Stimulated activated CD4-positive, alpha-beta T cell treated with anti-CD3 and anti-CD28 coated beads, Interleukin-12 subunit alpha, Interleukin-12 subunit beta, amount 100 ng/mL, for 4 hours (primary cell): Measurements from ENCODE around the gene TNFRSF1B.

Experiments used
- DNase-seq: peaks from one replicate; pipeline ENCODE4 v3.0.0-alpha.2; 2020

The TNFRSF1B gene

GRCh38 chr1:12142141-12142823, 24.5 kb upstream of the TNFRSF1B start:
- no peak for DNase-seq

GRCh38 chr1:12142891-12143630, 23.7 kb upstream of the TNFRSF1B start:
- no peak for DNase-seq

DNA sequence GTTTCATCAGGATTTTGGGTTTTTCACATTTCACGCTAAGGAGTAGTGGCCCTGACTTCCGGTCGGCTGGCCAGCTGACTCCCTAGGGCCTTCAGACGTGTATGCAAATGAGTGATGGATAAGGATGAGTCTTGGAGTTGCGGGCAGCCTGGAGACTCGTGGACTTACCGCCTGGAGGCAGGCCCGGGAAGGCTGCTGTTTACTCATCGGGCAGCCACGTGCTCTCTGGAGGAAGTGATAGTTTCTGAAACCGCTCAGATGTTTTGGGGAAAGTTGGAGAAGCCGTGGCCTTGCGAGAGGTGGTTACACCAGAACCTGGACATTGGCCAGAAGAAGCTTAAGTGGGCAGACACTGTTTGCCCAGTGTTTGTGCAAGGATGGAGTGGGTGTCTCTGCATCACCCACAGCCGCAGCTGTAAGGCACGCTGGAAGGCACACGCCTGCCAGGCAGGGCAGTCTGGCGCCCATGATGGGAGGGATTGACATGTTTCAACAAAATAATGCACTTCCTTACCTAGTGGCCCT, 23.1 kb upstream of the TNFRSF1B start:
- DNase-seq = no peak

GRCh38 chr1:12144236-12144635, 22.6 kb upstream of the TNFRSF1B start:
- DNase-seq = no peak

GRCh38 chr1:12144969-12145368, 21.8 kb upstream of the TNFRSF1B start:
- DNase-seq = no peak

- DNase-seq = no peak
These were observed 21.0 kb upstream of the TNFRSF1B start for GRCh38 chr1:12145616-12146342.

GRCh38 chr1:12146343-12147112, 20.3 kb upstream of the TNFRSF1B start:
- no peak for DNase-seq

- no peak for DNase-seq
These were observed 19.5 kb upstream of the TNFRSF1B start for GRCh38 chr1:12147201-12147701.

DNA sequence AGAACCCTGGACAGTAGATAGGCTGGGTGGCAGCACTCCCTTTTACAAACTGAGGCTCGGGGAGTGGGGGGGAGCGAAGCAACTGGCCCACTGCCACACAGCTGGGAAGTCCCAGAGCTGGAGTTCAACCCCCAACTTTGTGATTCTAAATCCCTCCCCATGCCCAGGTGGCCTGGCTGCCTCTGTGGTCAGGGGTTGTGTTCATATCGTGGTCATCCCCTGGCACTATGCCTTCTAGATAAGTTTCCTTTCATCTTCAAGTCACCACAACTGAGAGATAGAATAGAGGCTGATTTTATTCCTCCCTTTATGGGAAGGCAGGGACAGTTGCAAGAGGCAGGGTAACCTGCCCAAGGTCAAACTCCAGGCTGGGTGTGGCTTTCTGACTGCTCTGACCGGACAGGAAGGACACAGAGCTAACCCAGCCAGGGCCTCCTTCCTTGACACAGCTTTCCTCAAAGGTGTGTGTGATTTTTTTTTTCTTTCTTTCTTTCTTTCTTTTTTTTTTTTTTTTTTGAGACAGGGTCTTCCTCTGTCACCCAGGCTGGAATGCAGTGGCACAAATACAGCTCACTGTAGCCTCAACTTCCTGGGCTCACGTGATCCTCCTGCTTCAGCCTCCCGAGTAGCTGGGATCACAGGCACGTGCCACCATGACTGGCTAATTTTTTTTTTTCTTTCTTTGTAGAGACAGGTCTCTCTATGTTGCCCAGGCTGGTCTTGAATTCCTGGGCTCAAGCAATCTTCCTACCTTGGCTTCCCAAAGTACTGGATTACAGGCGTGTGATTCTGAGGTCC, 18.4 kb upstream of the TNFRSF1B start:
- DNase-seq = no peak

- DNase-seq = no peak
These were observed 17.6 kb upstream of the TNFRSF1B start for GRCh38 chr1:12148958-12149790.

DNA sequence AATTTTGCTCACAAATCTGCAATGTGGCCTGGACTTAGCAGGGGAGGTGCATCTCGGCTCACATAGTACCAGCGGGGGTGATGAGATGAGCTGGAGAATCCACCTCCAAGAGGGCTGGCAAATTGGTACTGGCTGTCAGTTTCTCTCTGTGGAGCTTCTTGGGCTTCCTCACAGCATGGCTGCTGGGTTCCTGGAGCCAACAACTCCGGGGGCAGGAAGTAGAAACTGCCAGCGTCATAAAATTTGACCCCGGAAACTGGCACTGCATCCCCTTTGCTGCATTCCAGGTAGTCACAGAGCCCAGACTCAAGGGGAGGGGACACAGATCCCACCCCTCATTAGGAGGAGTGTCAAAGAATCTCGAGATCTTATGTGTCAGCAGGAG, 17.0 kb upstream of the TNFRSF1B start:
- no peak for DNase-seq

- no peak for DNase-seq
These were observed 16.2 kb upstream of the TNFRSF1B start for GRCh38 chr1:12150456-12151200.

DNA sequence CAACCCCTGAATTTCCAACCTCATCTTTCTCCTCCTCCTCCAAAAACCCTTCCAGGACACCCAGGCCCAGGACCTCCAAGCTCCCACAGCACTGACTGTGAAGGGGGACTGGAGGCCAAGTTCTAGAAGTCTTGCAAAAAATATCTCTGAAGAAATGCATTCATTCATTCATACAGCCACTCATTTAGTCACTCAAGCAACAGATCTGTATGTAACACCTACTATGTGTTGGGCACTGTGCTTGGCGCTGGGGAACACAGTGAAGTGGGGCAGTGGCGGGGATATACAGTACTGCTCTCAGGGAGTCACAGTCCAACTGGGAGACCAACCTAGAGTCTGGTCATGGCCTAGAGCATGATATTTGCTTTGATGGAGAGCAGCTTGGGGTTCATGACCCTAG, 15.3 kb upstream of the TNFRSF1B start:
- DNase-seq = no peak

DNA sequence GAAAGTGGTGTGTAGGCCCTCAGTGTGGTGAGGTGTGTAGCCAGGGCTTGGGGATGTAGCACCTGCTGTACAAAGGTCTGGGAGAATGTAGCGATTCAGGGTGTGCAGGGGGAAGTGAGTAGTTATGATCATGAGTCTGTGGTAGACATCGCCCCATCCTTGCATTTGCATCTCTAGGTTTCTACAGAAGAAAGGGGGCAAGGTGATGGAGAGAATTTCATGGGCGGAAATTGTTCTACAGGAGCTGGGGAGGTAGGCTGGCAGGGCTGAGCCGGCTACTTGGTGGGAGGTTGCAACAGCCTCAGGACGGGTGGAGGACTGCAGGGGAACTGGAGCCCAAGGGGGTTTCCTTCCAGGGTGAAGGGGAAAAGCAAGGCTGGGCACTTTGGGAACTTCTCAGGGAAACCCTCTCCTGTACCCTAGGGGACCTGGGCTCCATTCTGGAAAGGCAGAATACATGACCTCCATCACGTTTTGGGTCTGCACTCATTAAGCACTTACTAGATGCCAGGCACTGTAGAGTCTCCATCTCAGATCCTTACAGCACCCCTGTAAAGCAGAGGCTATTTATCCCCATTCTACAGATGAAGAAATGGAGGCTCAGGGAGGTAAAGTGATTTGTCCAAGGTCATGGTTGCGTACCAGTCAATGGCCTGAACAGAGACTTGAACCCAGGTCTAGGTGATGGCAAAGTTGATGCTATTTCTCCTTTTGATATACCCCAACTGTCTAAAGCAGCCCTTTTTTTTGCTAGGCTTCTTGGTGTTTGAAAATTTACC, 14.5 kb upstream of the TNFRSF1B start:
- no peak for DNase-seq

- no peak for DNase-seq
These were observed 13.5 kb upstream of the TNFRSF1B start for GRCh38 chr1:12153181-12153785.

DNA sequence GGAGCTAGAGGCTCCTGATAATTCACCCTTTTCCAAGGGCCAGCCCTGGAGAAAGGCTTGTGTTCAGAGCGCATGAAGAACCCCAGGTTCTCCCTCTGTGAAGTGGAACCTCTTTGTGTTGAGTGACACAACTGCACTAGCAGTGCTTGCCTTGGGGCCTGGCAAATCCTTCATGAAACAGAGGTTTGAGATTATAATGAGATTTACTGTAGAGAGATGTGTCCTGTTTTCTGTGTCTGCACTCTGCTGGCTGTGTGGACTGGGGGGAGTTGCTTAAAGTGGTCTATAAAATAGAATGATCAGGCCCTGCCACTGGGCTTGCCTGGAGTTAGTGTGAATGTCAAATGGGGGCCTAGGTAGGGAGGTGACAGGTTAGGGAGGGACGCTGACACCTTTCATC, 11.5 kb upstream of the TNFRSF1B start:
- no peak for DNase-seq

GRCh38 chr1:12157366-12158231, 9.2 kb upstream of the TNFRSF1B start:
- DNase-seq = no peak
